OCI-M2 (cell line): ENCODE data around the gene THEMIS2.
"Not testable (repeated sequence)": the region's sequence is repeated elsewhere in the genome, so short reads cannot be mapped to it uniquely, and the experiment has no call there.

Experiments used
- DNase-seq: peaks from one replicate; lab custom pipeline; 2025; ENCODE audit not compliant: unreplicated experiment; lab: John Stamatoyannopoulos, UW

The THEMIS2 gene

DNA sequence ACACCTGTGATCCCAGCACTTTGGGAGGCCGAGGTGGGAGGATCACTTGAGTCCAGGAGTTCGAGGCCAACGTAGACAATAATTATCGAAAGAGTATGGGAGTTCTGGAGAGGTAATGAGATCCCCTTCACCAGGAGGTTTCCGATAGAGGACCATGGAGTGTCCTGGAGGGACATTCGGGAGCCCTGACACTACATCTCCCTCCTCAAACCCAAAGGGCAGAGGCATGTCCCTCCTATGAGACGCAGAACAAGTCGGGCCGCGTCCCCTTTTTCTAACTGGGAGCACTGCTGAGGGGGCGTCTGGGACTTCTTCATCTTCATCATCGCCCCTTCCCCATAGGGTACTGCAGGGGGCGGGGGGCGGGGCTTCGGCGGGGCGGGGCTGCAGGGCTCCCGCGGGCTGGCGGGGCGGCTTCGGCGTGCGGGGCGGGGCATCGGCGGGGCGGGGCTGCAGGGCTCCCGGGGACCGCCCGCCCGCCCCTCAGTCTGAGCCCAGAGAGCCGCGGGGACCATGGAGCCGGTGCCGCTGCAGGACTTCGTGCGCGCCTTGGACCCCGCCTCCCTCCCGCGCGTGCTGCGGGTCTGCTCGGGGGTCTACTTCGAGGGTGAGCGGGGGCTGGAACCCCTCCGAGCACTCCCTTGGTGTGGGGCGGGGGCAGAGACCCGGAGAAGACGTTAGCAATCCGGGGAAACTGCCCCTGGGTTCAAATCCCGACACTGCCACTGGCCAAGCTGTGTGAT, at the start of gene THEMIS2:
THEMIS2 (plus strand) TSS at position 486 of the 743 bp plus-strand sequence; CDS start at position 514, 28 bp downstream.
- DNase-seq = no peak

DNA sequence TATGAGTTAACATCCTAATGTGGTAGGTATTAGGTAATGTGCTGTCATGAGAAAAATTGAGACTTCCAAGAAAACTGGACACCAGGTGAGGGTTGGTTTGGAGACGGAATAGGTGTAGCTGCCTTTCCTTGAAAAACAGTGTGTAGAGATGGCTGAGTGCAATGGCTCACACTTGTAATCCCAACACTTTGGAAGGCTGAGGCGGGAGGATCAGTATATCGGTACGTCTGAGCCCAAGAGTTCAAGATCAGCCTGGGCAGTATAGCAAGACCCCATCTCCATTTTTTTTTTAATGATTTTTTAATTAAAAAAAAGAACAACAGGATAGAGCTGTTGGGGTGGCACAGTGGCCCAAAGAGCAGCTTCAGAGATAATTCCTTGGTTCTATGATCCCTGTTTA, 48.6 kb upstream of the THEMIS2 start:
- DNase-seq = no peak

DNA sequence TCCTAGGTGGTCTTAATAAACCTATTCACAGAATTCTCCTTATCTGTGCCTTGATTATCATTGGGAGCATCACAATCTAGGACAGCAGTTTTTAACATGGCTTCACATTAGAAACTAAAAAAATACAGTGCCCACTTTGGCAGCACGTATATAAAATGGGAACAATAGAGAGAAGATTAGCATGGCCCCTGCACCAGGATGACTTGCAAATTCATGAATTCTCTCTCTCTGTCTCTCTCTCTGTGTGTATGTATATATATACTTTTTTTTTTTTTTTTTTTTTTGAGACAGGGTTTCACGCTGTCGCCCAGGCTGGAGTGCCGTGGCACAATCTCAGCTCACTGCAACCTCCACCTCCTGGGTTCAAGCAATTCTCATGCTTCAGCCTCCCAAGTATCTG, 47.9 kb upstream of the THEMIS2 start:
- no peak for DNase-seq

DNA sequence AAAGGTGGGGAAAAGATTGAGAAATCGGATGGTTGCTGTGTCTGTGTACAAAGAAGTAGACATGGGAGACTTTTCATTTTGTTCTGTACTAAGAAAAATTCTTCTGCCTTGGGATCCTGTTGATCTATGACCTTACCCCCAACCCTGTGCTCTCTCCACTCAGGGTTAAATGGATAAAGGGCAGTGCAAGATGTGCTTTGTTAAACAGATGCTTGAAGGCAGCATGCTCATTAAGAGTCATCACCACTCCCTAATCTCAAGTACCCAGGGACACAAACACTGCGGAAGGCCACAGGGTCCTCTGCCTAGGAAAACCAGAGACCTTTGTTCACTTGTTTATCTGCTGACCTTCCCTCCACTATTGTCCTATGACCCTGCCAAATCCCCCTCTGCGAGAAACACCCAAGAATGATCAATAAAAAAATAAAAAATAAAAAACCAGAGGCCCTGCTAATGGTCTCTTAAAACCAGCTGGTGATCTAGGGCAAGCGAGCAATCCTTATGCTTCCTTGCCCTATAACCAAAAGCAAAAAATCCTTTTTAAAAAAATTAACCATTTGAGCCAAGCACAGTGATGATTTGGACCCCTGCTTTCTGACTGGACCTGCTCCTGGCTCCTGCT, 42.9 kb upstream of the THEMIS2 start:
- DNase-seq = not testable (repeated sequence)

DNA sequence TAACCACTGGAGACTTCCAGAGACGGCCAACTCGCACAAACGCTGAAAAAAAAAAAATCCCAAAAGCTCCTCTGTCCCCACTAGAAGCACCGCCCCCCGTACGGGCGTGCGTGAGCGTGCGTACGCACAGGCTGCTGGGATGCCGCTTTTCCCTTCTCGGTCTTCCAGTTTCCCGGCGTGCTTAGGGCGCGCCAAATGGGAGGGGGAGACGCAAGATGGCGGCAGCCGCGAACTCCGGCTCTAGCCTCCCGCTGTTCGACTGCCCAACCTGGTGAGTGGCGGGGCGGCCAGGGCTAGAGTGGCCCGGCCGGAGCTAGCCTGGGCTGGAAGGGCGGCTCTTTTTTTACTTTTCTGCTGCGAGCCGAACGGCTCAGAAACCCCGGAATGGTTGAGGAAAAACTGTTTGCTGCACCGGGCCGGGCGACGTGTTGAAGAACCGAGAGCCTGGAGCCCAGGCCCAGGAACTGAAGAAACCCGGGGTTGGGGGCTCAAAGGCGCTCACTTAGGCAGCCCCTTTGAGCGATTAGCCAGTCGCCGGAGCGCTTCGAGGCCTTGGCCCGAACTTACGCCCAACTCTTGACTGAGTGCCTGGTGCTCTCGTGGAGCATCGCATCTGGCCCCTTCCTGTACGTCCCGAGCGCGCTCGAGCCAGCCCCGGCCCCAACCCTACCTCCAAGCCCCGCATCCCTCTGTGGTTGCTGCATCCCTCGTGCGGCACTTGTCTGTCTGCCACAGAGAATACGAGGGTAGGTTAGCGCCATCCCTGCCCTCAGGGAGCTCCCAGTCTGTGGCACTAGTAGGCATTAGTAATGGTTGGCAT, 41.5 kb upstream of the THEMIS2 start, which contains the start of gene PPP1R8:
PPP1R8 (plus strand) TSS at position 162 of the 820 bp plus-strand sequence; CDS start at position 216, 54 bp downstream.
- peak; percentile 82 for DNase-seq

DNA sequence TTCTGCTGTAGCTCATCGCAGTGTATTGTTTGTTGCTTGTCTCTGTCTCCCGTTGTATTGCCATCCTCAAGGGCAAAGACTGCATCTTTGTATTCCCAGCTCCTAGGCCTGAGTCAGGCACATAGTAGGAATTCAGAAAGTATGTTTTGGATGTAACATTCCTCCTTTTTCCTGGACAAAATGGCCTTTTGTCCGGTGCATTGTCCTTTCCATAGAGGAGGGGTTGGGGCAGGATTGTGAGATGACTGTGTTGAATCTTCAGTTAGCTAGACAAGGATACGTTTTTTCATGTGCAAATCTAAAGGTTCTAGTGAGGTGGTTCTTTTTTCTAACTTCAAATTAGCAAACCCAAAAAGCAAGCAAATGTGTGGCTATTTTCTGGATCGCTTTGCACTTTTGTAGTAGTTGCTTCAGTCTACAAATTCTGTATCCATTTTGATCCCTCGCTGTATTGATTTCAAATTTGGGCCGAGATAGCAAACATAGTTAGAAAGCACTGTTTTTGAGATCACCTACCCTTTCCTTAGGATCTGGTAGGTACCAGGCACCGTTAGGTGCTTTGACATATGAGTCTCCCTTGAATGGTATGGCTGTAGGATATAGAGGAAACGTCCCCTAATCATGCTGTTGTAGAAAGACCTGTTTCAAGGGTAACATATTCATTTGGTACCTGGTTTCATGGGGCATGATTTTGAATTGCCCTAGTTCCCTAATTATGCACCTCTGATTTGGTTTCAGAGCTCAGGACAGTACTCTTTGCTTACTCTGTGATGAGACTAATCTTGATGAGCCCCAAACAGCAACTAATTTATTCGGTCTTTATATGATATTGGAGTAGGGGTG, 40.6 kb upstream of the THEMIS2 start:
- no peak for DNase-seq

DNA sequence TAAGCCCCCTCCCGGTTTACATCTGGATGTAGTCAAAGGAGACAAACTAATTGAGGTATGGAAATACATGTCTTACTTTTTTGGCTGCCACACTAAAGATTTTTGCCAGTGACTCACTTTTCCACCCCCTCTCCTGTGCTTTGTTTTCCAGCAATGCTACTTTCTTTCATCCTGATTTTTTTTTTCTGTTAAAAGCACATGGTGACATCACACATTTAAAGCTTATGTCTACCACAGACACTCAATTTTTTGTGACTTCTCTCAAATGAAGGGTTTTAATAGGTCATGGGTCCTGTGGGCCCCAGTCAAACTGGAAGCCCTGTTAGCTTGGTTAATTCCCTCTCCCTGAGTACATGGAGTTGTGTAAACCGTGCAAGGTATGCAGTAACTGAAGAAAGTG, 39.6 kb upstream of the THEMIS2 start:
- no peak for DNase-seq

DNA sequence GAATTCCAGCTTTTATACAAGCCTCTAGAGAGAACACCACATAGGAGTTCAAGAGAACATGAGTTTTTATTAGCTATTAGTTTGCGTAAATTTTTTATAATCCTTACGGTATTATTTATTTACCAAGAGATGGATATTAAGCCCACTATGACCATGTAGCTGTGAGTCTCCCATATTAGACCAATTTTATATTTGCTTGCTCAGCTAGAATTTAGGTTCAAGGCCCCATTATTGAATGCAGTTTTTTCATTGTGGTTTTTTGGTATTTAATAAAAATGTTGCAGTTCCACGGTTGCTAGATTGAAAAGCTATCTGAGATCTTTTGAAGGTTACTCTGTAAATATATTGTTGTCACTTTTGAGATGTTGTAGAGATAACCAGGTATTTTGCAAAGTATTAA, 38.9 kb upstream of the THEMIS2 start:
- no peak for DNase-seq

DNA sequence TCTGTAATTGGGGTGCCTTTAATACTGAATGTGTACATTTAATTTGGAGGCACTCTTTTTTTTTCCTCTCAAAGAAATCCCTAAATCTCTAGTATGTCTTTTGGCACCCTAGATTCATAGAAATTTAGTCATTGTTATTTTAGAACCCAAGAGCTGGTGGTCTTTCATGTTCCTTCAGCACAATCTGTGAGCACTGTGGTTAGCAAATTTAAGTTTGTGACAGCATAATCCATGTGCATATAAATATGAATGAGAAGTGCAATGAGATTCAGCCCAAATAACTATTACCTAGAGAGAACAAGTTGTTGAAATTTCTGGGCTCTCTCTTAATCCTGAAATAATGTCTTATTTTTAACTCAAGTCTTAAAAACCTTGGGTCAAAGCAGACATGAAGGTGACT, 37.3 kb upstream of the THEMIS2 start:
- DNase-seq = no peak

DNA sequence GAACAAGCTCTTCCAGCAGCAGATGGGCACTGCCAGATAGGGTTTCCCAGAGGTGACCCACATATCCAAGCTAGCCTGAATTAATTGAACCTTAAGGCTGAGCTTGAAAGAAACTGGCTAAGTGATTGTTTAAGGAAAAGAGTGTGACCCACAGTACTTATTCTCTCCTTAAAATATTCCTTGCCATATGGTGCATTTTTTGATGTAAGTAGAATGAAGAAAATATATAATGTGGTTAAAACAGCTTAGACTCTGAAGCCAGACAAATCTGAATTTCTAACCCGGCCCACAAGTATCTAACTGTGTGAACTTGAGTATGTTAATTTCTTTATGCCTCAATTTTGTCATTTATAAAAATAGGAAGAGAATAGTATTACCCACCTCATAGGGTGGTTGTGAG, 36.8 kb upstream of the THEMIS2 start:
- DNase-seq = no peak

DNA sequence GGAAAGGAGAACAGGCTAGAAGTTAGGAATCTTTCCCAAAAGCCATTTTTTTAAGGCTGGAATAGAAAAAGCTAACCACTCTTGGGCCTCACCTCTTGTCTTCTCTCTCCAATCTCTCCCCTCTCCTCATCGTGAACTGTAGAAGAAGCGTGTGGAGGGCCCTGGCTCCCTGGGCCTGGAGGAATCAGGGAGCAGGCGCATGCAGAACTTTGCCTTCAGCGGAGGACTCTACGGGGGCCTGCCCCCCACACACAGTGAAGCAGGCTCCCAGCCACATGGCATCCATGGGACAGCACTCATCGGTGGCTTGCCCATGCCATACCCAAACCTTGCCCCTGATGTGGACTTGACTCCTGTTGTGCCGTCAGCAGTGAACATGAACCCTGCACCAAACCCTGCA, 22.4 kb upstream of the THEMIS2 start:
- no peak for DNase-seq

DNA sequence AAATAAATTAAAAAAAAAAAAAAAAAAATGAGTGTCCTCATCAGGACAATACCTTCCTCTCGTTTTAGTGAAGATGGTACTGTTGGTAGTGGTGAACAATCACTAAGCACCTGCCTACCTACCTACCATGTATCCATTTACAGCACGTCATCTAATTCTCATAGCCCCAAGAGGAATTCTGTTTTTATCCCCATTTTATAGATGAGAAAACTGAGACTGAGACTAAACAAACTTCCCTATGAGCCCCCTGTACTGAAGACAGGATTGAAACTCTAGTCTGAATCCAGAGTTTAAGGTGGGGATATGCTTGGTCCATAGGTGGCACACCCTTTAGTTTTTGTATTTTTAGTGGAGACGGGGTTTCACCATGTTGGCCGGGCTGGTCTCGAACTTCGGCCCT, 17.3 kb upstream of the THEMIS2 start:
- no peak for DNase-seq

DNA sequence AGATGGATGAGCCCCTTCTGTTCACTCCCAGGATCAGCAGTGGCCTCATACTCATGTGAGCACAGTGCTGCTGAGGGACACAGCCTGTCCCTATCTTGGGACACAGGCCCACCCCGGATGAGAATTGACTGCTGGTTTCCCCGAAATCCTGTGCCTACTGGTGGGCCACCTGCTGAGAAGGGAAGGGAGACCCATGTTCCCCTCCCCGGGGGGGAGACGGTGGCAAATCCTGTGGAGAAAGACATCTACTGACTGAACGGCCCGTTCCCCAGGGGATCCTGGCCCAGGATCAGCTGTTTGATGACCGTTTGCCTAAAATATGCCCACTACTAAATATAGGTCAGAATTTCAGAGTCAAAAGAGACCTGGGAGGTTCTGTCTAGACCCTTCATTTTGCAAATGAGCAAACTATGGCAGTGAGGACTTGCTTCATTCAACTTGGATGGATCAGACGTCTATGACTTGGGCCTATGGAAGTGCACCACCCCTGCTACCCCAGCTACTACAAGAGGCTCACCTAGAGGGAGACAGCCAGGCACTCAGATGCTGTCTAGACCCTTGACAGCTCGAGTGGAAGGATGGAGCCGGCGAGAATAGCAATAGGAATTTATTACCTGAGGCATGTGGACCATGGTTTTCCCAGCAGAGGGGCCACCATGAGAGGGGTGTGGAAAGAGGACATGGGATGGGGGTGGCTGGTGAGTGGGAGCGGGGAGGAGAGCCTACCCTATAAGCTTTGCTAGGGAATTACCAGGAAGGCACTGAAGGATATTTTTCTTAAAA, 15.6 kb upstream of the THEMIS2 start:
- no peak for DNase-seq

DNA sequence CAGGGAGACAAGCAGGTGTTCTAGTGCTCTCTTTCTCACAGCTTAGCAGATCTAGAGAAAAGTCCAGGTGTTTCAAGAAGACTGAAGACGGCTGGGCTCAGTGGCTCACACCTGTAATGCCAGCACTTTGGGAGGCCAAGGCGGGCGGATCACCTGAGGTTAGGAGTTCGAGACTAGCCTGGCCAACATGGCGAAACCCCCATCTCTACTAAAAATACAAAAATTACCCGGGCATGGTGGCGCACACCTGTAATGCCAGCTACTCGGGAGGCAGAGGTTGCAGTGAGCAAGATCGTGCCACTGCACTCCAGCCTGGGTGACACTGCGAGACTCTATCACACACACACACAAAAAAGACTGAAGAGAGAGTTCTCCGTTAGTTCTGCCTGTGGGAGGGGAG, 14.8 kb upstream of the THEMIS2 start:
- not testable (repeated sequence) for DNase-seq

DNA sequence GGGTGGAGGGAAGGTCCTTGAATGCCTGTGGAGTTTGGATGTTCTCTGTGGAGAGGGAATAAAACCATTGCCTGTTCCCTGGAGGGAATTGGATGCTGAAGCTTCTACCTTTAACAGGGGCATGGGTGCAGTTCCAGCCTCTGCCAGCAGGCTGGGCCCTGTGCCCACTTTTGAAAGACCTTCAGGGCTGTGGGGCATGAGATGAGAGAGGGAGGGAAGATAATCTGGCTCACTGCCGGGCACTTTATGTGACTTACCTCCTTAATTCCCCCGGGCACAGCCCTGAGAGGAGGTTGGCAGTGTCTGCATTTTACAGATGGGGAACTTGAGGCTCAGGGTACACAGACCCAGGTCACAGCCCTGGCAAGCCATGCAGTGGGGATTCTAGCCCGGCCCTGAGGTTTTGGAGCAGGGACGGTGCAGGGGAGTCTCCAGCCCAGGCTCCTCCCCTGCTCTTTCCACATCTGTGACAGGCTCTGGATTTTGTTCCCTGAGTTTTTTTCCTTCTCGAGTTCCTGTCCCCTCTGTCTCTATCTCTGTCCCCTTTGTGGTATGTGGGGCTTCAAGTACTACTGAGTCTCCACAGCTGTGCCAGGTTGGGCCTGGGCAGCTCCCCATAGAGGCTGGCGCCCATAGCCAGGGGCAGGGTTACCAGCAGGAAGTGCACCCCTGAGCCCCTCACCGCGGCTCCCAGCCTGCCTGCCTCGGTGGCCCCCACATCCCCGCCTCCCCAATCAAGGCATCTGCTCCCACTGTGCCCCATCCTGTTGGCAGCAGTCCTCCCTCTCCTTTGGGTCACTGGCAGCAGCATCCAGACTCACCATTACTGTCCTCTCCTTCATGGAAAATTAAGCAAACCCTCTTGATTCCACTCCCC, 14.0 kb upstream of the THEMIS2 start:
- peak; percentile 58 for DNase-seq

DNA sequence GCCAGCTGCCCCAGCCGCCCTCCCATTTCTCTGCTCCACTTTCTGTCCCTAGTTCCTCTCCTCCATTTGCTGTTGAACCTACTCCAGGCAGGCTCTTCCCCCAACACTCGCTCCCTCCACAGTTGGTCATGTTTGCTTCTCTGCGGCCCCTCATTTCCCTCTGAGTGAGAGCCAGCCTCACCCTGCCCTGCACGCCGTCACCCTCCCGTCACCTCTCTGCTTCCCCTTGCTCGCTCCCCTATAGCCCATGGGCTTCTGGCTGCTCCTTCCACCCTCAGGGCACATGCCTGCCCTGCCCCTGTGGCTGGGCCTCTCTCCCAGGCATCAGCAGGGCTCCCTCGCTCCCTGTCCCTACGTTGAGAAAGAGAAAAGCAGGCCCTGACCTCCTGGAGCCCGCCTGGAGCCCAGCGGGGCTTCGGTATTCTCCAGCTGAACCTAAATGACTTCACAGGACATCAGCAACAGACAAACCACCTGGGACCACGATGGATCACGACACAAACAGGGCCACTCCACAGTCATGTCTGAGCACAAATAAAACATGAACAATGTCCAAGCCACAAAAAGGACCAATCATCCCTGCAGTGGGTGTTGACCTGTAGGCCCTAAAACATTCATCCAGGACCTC, 13.3 kb upstream of the THEMIS2 start:
- no peak for DNase-seq

DNA sequence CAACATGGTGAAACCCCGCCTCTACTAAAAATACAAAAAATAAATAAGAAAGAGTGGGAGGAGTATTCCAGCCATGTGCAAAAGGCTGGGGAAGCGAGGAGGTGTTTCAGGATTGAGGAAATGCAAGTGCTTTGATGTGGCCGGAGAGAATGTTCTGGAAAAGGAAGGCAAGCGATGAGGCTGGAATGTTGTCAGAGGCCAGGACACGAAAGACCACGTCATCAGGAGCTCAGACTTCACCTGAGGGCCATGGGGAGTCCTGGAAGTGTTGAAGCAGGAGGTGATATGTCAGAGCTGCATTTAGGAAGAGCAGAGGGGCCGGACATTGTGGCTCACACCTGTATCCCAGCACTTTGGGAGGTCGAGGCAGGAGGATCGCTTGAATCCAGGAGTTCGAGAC, 10.9 kb upstream of the THEMIS2 start:
- DNase-seq = no peak

DNA sequence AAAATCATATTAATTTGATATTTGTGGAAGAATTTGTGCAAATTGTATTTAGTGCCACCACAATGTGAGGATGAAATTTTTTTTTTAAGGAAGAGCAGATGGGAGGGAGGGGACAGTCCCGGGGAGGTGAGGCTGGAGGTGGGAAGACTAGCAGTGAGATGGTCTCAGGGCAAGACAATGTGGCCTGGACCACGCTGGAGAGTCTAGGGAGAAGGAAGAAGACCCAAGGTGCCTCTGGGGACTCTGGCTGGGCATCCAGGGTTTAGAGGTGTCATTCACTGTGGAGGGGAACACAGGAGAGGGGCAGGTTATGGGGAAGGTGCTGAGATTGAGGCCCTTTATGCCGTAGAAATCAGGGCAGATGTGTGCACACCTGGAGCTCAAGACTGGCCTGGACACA, 10.3 kb upstream of the THEMIS2 start:
- DNase-seq = no peak
